K562 (cell line): ENCODE data around the gene USH2A.

Experiments
- FOS ChIP-seq: IDR thresholded peaks from 3 replicates; pipeline ENCODE4 v1.6.1; 2011; ENCODE audit not compliant: insufficient read length; ENCODE audit errors: extremely low read depth
- POLR2AphosphoS5 ChIP-seq: IDR thresholded peaks from 2 replicates; pipeline ENCODE4 v1.6.1; 2011; ENCODE audit warnings: mild to moderate bottlenecking, low read depth, low read length, moderate library complexity; ENCODE audit not compliant: control insufficient read depth, insufficient read depth
- TOE1 ChIP-seq, 2 experiments: fragments of 450-650 bp in 1 of 2; sonication (generic) in 1 of 2; formaldehyde crosslinking in 1 of 2; IDR thresholded peaks; 2 replicates each; pipeline versions ENCODE4 v1.7.1 to v1.8.0; 2016 to 2022; ENCODE audit warnings: borderline replicate concordance in 2 of 2, mild to moderate bottlenecking in 2 of 2, antibody characterized with exemption in 1 of 2, inconsistent platforms in 1 of 2, low read depth in 1 of 2, missing genetic modification reagents in 1 of 2, moderate library complexity in 1 of 2
- TF ChIP-seq, protein P1 (sequence below): sonication (generic); formaldehyde crosslinking; IDR thresholded peaks from 2 replicates; pipeline ENCODE4 v1.5.0; 2020; ENCODE audit warnings: missing genetic modification reagents
- TF ChIP-seq, protein P2 (sequence below), 3 experiments: IDR thresholded peaks in 2 of 3; conservative IDR thresholded peaks in 1 of 3; 2 replicates each; pipeline ENCODE4 v1.5.1; 2011 to 2012; ENCODE audit warnings: low read length in 3 of 3, mild to moderate bottlenecking in 3 of 3, control low read depth in 2 of 3, improper control_type of control experiment in 1 of 3, inconsistent platforms in 1 of 3, low read depth in 1 of 3, mixed read lengths in 1 of 3, moderate library complexity in 1 of 3; ENCODE audit not compliant: insufficient read depth in 2 of 3
- TF ChIP-seq, protein P3 (sequence below), 2 experiments: fragments of 450-650 bp in 1 of 2; sonication (generic) in 1 of 2; formaldehyde crosslinking in 1 of 2; IDR thresholded peaks; 2 replicates each; pipeline versions ENCODE4 v1.7.1 to v1.9.0; 2016 to 2022; ENCODE audit warnings: inconsistent platforms in 1 of 2, mild to moderate bottlenecking in 1 of 2, missing genetic modification reagents in 1 of 2

DNA sequence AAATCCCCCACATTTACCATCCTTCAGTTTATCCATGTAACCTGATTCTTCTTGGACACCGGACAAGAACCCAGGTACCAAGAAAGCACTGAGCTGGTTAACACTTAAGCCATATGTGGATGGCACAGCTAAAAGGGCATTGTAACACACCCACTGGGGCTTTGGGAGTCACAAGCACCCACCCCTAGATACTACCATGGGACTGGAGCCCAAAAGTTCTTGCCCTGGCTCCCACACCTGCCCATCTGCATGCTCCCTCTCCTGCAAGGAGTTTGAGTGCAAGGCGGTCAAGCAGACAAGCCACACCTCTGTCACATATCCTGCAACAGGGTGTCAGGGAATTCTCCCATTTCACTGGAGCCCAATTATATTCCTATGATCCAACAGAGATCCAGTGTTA lies 270.1 kb downstream of the USH2A start:
- TF ChIP-seq, protein P1, sequence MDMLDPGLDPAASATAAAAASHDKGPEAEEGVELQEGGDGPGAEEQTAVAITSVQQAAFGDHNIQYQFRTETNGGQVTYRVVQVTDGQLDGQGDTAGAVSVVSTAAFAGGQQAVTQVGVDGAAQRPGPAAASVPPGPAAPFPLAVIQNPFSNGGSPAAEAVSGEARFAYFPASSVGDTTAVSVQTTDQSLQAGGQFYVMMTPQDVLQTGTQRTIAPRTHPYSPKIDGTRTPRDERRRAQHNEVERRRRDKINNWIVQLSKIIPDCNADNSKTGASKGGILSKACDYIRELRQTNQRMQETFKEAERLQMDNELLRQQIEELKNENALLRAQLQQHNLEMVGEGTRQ (CRISPR knock-in tag), result no peak
- TF ChIP-seq, protein P2, sequence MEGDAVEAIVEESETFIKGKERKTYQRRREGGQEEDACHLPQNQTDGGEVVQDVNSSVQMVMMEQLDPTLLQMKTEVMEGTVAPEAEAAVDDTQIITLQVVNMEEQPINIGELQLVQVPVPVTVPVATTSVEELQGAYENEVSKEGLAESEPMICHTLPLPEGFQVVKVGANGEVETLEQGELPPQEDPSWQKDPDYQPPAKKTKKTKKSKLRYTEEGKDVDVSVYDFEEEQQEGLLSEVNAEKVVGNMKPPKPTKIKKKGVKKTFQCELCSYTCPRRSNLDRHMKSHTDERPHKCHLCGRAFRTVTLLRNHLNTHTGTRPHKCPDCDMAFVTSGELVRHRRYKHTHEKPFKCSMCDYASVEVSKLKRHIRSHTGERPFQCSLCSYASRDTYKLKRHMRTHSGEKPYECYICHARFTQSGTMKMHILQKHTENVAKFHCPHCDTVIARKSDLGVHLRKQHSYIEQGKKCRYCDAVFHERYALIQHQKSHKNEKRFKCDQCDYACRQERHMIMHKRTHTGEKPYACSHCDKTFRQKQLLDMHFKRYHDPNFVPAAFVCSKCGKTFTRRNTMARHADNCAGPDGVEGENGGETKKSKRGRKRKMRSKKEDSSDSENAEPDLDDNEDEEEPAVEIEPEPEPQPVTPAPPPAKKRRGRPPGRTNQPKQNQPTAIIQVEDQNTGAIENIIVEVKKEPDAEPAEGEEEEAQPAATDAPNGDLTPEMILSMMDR (IDR thresholded peaks at IDR 0.05 in 2 of 3, conservative IDR thresholded peaks at IDR 0.05 in 1 of 3; ENCODE audit: insufficient read depth in 2 of 3, low read depth in 1 of 3, low read length in 3 of 3), result no peak
- TF ChIP-seq, protein P3, sequence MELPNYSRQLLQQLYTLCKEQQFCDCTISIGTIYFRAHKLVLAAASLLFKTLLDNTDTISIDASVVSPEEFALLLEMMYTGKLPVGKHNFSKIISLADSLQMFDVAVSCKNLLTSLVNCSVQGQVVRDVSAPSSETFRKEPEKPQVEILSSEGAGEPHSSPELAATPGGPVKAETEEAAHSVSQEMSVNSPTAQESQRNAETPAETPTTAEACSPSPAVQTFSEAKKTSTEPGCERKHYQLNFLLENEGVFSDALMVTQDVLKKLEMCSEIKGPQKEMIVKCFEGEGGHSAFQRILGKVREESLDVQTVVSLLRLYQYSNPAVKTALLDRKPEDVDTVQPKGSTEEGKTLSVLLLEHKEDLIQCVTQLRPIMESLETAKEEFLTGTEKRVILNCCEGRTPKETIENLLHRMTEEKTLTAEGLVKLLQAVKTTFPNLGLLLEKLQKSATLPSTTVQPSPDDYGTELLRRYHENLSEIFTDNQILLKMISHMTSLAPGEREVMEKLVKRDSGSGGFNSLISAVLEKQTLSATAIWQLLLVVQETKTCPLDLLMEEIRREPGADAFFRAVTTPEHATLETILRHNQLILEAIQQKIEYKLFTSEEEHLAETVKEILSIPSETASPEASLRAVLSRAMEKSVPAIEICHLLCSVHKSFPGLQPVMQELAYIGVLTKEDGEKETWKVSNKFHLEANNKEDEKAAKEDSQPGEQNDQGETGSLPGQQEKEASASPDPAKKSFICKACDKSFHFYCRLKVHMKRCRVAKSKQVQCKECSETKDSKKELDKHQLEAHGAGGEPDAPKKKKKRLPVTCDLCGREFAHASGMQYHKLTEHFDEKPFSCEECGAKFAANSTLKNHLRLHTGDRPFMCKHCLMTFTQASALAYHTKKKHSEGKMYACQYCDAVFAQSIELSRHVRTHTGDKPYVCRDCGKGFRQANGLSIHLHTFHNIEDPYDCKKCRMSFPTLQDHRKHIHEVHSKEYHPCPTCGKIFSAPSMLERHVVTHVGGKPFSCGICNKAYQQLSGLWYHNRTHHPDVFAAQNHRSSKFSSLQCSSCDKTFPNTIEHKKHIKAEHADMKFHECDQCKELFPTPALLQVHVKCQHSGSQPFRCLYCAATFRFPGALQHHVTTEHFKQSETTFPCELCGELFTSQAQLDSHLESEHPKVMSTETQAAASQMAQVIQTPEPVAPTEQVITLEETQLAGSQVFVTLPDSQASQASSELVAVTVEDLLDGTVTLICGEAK (IDR thresholded peaks at IDR 0.05), result no peak
- TF ChIP-seq, protein P3 (CRISPR knock-in tag; IDR thresholded peaks at IDR 0.05), result no peak
- TF ChIP-seq POLR2AphosphoS5 (no peak), TOE1 (IDR thresholded peaks at IDR 0.05; ENCODE audit: borderline replicate concordance) (no peak), TOE1 (CRISPR knock-in tag; IDR thresholded peaks at IDR 0.05; ENCODE audit: borderline replicate concordance, low read depth) (no peak), FOS (no peak)
